Trophoblast cell (in vitro differentiated cells and primary cell): ENCODE measurements around the gene RAET1L.

Source experiments
- DNase-seq, 2 donors: peaks; one replicate each; pipeline ENCODE4 v3.0.0-alpha.2; 2016
- H2AFZ ChIP-seq: 2 replicates; pipeline ENCODE4 v1.6.1; 2013; ENCODE audit warnings: low read length, moderate library complexity, mild to moderate bottlenecking; ENCODE audit not compliant: insufficient read depth, poor library complexity
- H2AK5ac ChIP-seq: 2 replicates; pipeline ENCODE4 v1.6.1; 2013; ENCODE audit warnings: mild to moderate bottlenecking, low read length
- H2BK120ac ChIP-seq: 2 replicates; pipeline ENCODE4 v1.6.1; 2013; ENCODE audit warnings: low read length, mild to moderate bottlenecking, moderate library complexity; ENCODE audit not compliant: insufficient read depth, poor library complexity
- H2BK12ac ChIP-seq: 2 replicates; pipeline ENCODE4 v1.6.1; 2013; ENCODE audit warnings: mild to moderate bottlenecking, low read length, moderate library complexity
- H2BK5ac ChIP-seq: 2 replicates; pipeline ENCODE4 v1.6.1; 2013; ENCODE audit warnings: low read length, low read depth, moderate library complexity, mild to moderate bottlenecking; ENCODE audit not compliant: poor library complexity
- H3K14ac ChIP-seq: 2 replicates; pipeline ENCODE4 v1.6.1; 2013; ENCODE audit warnings: mild to moderate bottlenecking, low read length
- H3K18ac ChIP-seq: 2 replicates; pipeline ENCODE4 v1.6.1; 2013; ENCODE audit warnings: mild to moderate bottlenecking, low read length
- H3K23ac ChIP-seq: 2 replicates; pipeline ENCODE4 v1.6.1; 2013; ENCODE audit warnings: low read length
- H3K27ac ChIP-seq: 2 replicates; pipeline ENCODE4 v1.5.1; 2013; ENCODE audit warnings: low read depth, mild to moderate bottlenecking, inconsistent platforms, low read length, moderate library complexity
- H3K27me3 ChIP-seq: 2 replicates; pipeline ENCODE4 v1.6.1; 2013; ENCODE audit warnings: inconsistent platforms, mild to moderate bottlenecking, low read length, moderate library complexity; ENCODE audit not compliant: insufficient read depth
- H3K36me3 ChIP-seq, 2 experiments: 1 replicate in 1 of 2; 2 replicates in 1 of 2; pipeline ENCODE4 v1.6.1; 2013; ENCODE audit warnings: low read length in 2 of 2, mild to moderate bottlenecking in 2 of 2, moderate library complexity in 1 of 2; ENCODE audit not compliant: insufficient read depth in 2 of 2, control insufficient read depth in 1 of 2
- H3K4ac ChIP-seq: 2 replicates; pipeline ENCODE4 v1.6.1; 2013; ENCODE audit warnings: low read depth, mild to moderate bottlenecking, low read length, moderate library complexity
- H3K4me1 ChIP-seq, 2 experiments: 1 replicate in 1 of 2; 2 replicates in 1 of 2; pipeline ENCODE4 v1.6.1; 2013; ENCODE audit warnings: low read length in 2 of 2, mild to moderate bottlenecking in 2 of 2, moderate library complexity in 1 of 2; ENCODE audit not compliant: insufficient read depth in 2 of 2, control insufficient read depth in 1 of 2
- H3K4me2 ChIP-seq: 2 replicates; pipeline ENCODE4 v1.6.1; 2013; ENCODE audit warnings: inconsistent platforms, mild to moderate bottlenecking, low read length, moderate library complexity
- H3K4me3 ChIP-seq: 2 replicates; pipeline ENCODE4 v1.5.1; 2013; ENCODE audit warnings: mild to moderate bottlenecking, low read depth, low read length, inconsistent platforms
- H3K79me1 ChIP-seq: one replicate; pipeline ENCODE4 v1.6.1; 2013; ENCODE audit warnings: low read length
- H3K79me2 ChIP-seq: 2 replicates; pipeline ENCODE4 v1.6.1; 2013; ENCODE audit warnings: low read length, mild to moderate bottlenecking; ENCODE audit not compliant: control insufficient read depth, insufficient read depth, poor library complexity
- H3K9ac ChIP-seq: 2 replicates; pipeline ENCODE4 v1.6.1; 2013; ENCODE audit warnings: mild to moderate bottlenecking, low read length
- H3K9me3 ChIP-seq: 2 replicates; pipeline ENCODE4 v1.6.1; 2013; ENCODE audit warnings: low read depth, mild to moderate bottlenecking, control low read depth, inconsistent platforms, low read length; ENCODE audit not compliant: insufficient read depth
- H4K12ac ChIP-seq: 2 replicates; pipeline ENCODE4 v1.6.1; 2013; ENCODE audit warnings: low read depth, mild to moderate bottlenecking, low read length, moderate library complexity
- H4K8ac ChIP-seq: 2 replicates; pipeline ENCODE4 v1.6.1; 2013; ENCODE audit warnings: low read depth, mild to moderate bottlenecking, low read length, moderate library complexity
- H4K91ac ChIP-seq: one replicate; pipeline ENCODE4 v1.6.1; 2013; ENCODE audit warnings: low read depth, mild to moderate bottlenecking, low read length, moderate library complexity
- WGBS: extraction: QIAGEN DNeasy Blood & Tissue Kit; methylation state at CpG from one replicate; pipeline ENCODE4 v1.1.7; 2013; ENCODE audit warnings: missing lambda C conversion rate; ENCODE audit not compliant: insufficient read length, insufficient coverage; ENCODE audit errors: extremely low coverage; 5-methylcytosine and 5-hydroxymethylcytosine counted together

The RAET1L gene

GRCh38 chr6:150055131-150055530 lies 29.8 kb upstream of the RAET1L start:
- H2AFZ ChIP-seq: no peak overlapping the region
- no peak overlapping the region for H3K9ac ChIP-seq
- no peaks in the 10 kb centered on the region for H3K79me1 ChIP-seq
- no peak overlapping the region for H3K23ac ChIP-seq
- H3K4me3 ChIP-seq: no peak overlapping the region
- H3K27me3 ChIP-seq: no peaks in the 10 kb centered on the region
- no peak overlapping the region for H2BK12ac ChIP-seq
- no peaks in the 10 kb centered on the region for H3K36me3 ChIP-seq
- no peak overlapping the region for H2BK5ac ChIP-seq
- H3K9me3 ChIP-seq: peaks cover 13% of the 10 kb centered on the region
- H3K4ac ChIP-seq: no peak overlapping the region
- H4K8ac ChIP-seq: no peak overlapping the region
- H3K79me2 ChIP-seq: no peaks in the 10 kb centered on the region
- H3K14ac ChIP-seq: no peak overlapping the region
- no peak overlapping the region for H4K12ac ChIP-seq
- H3K4me1 ChIP-seq: no peaks in the 10 kb centered on the region
- no peak for DNase-seq
- no peak overlapping the region for H4K91ac ChIP-seq
- no peak overlapping the region for H3K27ac ChIP-seq
- H3K4me2 ChIP-seq: no peak overlapping the region
- H2BK120ac ChIP-seq: no peak overlapping the region
- no peak overlapping the region for H2AK5ac ChIP-seq
- H3K18ac ChIP-seq: no peak overlapping the region
- no CpG with 5 or more reads among the region's 10 CpGs for WGBS

GRCh38 chr6:150053450-150053849 lies 28.1 kb upstream of the RAET1L start:
- Histone ChIP-seq H3K36me3 (no peaks in the 10 kb centered on the region), H3K23ac (no peak overlapping the region), H2BK5ac (no peak overlapping the region), H3K79me2 (no peaks in the 10 kb centered on the region), H3K18ac (no peak overlapping the region), H3K9ac (no peak overlapping the region), H3K14ac (no peak overlapping the region), H3K4me1 (no peaks in the 10 kb centered on the region), H3K4me2 (no peak overlapping the region), H3K27ac (no peak overlapping the region), H4K8ac (no peak overlapping the region), H2AK5ac (no peak overlapping the region), H3K79me1 (no peaks in the 10 kb centered on the region), H3K4ac (no peak overlapping the region), H2BK120ac (no peak overlapping the region), H2AFZ (no peak overlapping the region), H3K9me3 (peaks cover 13% of the 10 kb centered on the region), H2BK12ac (no peak overlapping the region), H4K91ac (no peak overlapping the region), H3K27me3 (no peaks in the 10 kb centered on the region), H4K12ac (no peak overlapping the region), H3K4me3 (no peak overlapping the region)
- no peak for DNase-seq
- WGBS: no CpG with 5 or more reads among the region's 11 CpGs

GRCh38 chr6:150050846-150051245 lies 25.5 kb upstream of the RAET1L start:
- Histone ChIP-seq H2BK12ac (no peak overlapping the region), H3K4me3 (no peak overlapping the region), H3K23ac (no peak overlapping the region), H3K36me3 (no peaks in the 10 kb centered on the region), H3K4ac (no peak overlapping the region), H3K79me1 (no peaks in the 10 kb centered on the region), H3K4me1 (no peaks in the 10 kb centered on the region), H3K9ac (no peak overlapping the region), H2AK5ac (no peak overlapping the region), H3K27ac (no peak overlapping the region), H3K18ac (no peak overlapping the region), H4K12ac (no peak overlapping the region), H4K8ac (no peak overlapping the region), H3K14ac (no peak overlapping the region), H2AFZ (no peak overlapping the region), H3K79me2 (no peaks in the 10 kb centered on the region), H2BK120ac (no peak overlapping the region), H3K9me3 (peaks cover 11% of the 10 kb centered on the region), H3K27me3 (no peaks in the 10 kb centered on the region), H3K4me2 (no peak overlapping the region), H2BK5ac (no peak overlapping the region), H4K91ac (no peak overlapping the region)
- WGBS: no CpG with 5 or more reads among the region's 4 CpGs
- DNase-seq: no peak

- Histone ChIP-seq H2BK12ac (no peak overlapping the region), H4K12ac (no peak overlapping the region), H3K4me1 (no peaks in the 10 kb centered on the region), H3K27ac (no peak overlapping the region), H3K4me2 (no peak overlapping the region), H4K91ac (no peak overlapping the region), H3K36me3 (no peaks in the 10 kb centered on the region), H3K14ac (no peak overlapping the region), H2AFZ (no peak overlapping the region), H4K8ac (no peak overlapping the region), H3K79me2 (no peaks in the 10 kb centered on the region), H2AK5ac (no peak overlapping the region), H3K9ac (no peak overlapping the region), H3K4ac (no peak overlapping the region), H2BK5ac (no peak overlapping the region), H3K23ac (no peak overlapping the region), H3K18ac (no peak overlapping the region), H3K9me3 (peaks cover 4% of the 10 kb centered on the region), H2BK120ac (no peak overlapping the region), H3K4me3 (no peak overlapping the region), H3K27me3 (no peaks in the 10 kb centered on the region), H3K79me1 (no peaks in the 10 kb centered on the region)
- DNase-seq: no peak
- WGBS: no CpG with 5 or more reads among the region's 4 CpGs
These were observed 22.8 kb upstream of the RAET1L start for GRCh38 chr6:150048099-150048498.
